ENCODE results near the gene DUOX2.
"Not testable (repeated sequence)": the region's sequence is repeated elsewhere in the genome, so short reads cannot be mapped to it uniquely, and the experiment has no call there.

Gene DUOX2

GRCh38 chr15:45058690-45059675, 55.0 kb downstream of the DUOX2 start:
- DNase-seq: not testable (repeated sequence)

- DNase-seq: not testable (repeated sequence)
These were observed 61.3 kb downstream of the DUOX2 start for GRCh38 chr15:45052676-45053075.

- no peak for DNase-seq
These were observed 63.4 kb downstream of the DUOX2 start for GRCh38 chr15:45050587-45050986.

- no peak for DNase-seq
These were observed 65.0 kb downstream of the DUOX2 start for GRCh38 chr15:45048794-45049631.

- DNase-seq: not testable (repeated sequence)
These were observed 65.6 kb downstream of the DUOX2 start for GRCh38 chr15:45048449-45048793.

- DNase-seq: not testable (repeated sequence)
These were observed 69.7 kb downstream of the DUOX2 start for GRCh38 chr15:45044270-45044669.

GRCh38 chr15:45042859-45043258, 71.1 kb downstream of the DUOX2 start:
- DNase-seq: not testable (repeated sequence)

Measured in fibroblast of upper back skin (primary cell).